HG03457 (cell line): ENCODE data around the gene POLR2E.
"Not testable (repeated sequence)": the region's sequence is repeated elsewhere in the genome, so short reads cannot be mapped to it uniquely, and the experiment has no call there.

ENCODE experiments used
- ATAC-seq: cut with Tn5 transposase; IDR thresholded peaks from one replicate; pipeline ENCODE4 v1.9.1; 2021; ENCODE audit warnings: moderate number of reproducible peaks; ENCODE audit not compliant: unreplicated experiment

The POLR2E gene

GRCh38 chr19:1126984-1127760 lies 32.0 kb upstream of the POLR2E start:
- ATAC-seq, result no peak

DNA sequence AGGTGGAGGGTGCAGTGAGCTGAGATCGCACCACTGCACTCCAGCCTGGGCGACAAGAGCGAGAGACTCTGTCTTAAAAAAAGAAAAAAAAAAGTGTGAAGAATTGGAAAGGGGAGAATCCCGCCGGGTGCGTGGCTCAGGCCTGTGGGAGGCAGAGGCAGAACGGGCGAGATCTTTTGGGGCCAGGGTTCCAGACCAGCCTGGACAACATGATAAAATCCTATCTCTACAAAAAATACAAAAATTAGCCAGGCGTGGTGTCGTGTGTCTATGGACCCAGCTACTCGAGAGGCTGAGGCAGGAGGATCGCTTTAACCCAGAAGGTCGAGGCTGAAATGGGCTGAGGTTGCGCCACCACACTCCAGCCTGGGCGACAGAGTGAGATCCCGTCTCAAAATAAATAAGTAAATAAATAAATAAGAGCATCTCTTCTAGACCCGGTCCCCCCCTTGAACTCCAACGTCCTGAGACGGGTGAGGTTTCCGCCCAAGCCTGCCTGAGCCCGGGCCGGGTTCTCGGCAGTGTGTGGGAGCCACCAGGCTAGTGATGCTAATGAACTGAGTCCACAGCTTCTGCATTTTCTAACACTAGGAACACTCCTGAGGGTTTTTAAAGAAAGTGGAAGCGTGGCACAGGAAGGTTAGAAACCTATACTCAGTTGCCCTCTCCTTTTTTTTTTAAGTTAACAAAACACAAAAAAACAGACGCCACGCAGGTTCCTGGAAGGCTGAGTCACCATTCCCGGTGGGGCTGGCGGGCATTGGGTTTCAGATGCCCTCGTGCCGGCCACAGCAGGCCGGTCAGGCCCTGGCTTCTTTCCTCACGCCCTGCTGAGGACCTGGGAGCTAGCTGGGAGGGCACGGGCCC lies 30.7 kb upstream of the POLR2E start:
- no peak for ATAC-seq

GRCh38 chr19:1123885-1124677 lies 28.9 kb upstream of the POLR2E start:
- ATAC-seq, result no peak

- no peak for ATAC-seq
Observed at GRCh38 chr19:1123381-1123780, 28.2 kb upstream of the POLR2E start.

GRCh38 chr19:1122972-1123363 lies 27.8 kb upstream of the POLR2E start:
- ATAC-seq, result no peak

- no peak for ATAC-seq
Observed at GRCh38 chr19:1122021-1122971, 27.1 kb upstream of the POLR2E start.

- no peak for ATAC-seq
Observed at GRCh38 chr19:1121395-1121794, 26.2 kb upstream of the POLR2E start.

DNA sequence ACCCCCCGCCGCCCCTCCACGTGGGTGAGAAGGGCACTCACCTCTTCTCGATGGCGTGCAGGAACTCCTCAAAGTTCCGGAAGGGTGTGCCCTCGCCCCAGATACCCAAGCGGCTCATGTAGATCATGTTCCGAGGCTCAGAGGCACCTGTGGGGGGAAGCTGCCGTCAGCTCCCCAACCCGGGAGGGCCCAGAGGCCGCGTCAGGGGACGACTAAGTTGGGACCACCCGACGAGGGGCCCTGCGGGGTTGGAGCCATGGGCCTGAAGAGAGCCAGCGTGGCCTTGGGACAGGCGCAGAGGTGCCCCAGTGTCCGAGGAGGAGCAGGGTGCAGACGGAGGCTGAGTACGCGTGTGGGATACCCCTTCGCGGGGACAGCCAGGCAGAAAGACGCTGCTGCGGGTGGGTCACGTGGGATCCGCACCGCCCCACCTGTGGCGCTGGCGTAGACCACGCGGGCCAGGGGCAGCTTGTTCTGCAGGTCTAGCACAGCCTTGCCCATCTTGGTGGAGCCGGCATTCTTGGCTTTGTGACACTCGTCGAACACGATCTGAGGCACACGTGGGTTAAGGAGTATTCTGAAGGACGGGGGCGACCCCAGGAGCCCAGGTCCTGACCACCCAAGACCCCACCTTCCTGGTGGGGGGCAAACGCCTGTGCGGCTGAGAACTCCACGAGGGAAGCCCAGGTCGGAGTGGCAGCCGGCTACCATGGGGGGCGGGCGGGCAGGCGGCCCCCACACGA lies 24.5 kb upstream of the POLR2E start:
- ATAC-seq, result no peak

DNA sequence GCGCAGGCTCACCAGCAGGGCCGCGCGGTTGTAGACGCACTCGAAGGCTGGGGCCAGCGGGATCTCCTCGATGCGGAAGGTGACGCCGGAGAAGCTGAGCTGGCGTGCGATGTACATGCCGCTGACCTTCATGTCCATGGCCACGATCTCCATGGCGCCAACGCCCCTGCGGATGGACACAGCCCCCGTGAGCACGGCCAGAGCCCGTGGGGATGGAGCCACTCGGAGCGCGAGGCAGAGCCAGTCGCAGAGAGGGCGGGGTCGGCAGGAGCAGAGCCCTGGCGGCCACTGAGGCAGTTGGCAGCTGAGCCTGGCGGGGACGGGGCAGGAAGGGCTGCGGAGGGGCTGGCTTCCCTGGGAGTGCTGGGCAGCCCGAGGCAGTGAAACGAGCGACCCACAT lies 23.8 kb upstream of the POLR2E start:
- ATAC-seq, result no peak

- ATAC-seq, result no peak
Observed at GRCh38 chr19:1117654-1118053, 22.5 kb upstream of the POLR2E start.

GRCh38 chr19:1116726-1117581 lies 21.8 kb upstream of the POLR2E start:
- no peak for ATAC-seq

- no peak for ATAC-seq
Observed at GRCh38 chr19:1115646-1116420, 20.7 kb upstream of the POLR2E start.

GRCh38 chr19:1114728-1115127 lies 19.6 kb upstream of the POLR2E start:
- not testable (repeated sequence) for ATAC-seq

DNA sequence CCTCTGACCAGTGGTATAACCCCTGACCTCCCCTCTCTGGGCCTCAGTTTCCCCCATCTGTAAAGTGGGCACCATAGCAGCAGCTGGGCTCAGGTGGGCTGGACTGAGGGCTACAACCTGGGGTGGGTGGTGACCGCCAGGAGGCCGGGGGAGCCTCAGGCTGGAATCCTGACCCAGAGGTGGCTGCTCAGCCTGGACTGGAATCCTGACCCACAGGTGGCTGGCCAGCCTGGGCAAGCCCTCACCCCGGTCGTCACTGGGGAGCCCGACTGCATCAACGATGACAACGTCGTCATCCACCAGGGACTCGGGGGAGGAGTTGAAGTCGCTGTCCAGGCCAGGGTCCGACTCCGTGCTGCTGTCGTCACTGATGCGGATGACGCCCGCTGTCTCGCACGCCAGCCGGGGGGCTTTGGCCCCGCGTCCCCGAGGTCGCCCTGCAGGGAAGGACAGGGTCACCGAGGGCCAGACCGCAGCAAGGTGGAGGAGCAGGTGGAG lies 18.9 kb upstream of the POLR2E start:
- ATAC-seq, result no peak

DNA sequence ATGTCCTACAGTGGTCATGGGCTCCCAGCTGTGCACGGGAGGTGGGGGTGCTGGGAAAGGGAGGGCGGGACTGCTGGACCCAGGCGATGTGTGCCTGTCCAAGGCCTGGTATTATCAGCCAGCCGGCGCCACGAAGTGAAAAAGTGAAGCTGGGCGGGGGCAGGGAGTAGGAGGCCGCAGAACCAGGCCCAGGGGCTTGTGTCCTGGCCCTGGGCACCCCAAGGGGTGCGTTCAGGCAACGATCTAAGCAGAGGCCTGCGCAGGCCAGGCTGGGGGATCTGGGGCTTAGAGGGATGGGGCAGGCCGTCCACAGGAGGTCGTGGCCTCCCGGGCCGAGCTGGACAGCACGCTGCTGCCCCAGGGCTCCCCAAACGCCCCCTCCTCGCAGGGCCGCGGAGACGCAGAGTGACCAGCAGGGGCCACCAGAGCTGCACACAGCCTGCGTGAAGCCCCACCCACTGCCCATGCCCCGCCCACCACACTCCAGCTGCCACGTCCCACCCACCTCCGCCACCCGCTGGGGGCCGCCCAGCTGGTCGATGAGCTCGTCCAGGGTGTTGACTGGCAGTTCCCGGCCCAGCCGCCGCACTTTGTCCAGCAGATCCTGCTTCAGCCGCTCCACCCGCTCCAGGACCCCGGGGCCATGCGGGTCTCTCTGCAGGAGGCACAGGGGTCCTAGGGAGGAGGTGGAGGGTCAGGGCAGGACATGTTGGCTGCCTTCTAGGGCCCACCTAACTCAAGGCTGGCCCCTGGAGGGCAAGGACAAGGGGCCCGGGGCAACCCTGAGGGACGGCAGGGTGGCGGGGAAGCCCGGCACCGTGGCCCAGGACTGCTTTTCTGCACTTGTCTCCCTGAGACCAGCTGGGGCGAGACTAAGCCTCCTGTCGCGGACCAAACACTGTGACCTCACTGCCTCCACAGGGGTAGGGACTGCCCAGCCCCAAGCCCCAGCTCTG lies 18.1 kb upstream of the POLR2E start:
- ATAC-seq, result no peak

- ATAC-seq, result no peak
Observed at GRCh38 chr19:1112268-1113029, 17.3 kb upstream of the POLR2E start.
